ENCODE results near the gene ITPR3.

GRCh38 chr6:33668914-33669313, 47.8 kb downstream of the ITPR3 start:
- no peak for TF ChIP-seq CTCF (IDR thresholded peaks at IDR 0.05)
- TF ChIP-seq POLR2A (IDR thresholded peaks at IDR 0.05), result no peak

Data from lower leg skin (tissue), 3 donors.